ENCODE data around the gene GALNT7.

DNA sequence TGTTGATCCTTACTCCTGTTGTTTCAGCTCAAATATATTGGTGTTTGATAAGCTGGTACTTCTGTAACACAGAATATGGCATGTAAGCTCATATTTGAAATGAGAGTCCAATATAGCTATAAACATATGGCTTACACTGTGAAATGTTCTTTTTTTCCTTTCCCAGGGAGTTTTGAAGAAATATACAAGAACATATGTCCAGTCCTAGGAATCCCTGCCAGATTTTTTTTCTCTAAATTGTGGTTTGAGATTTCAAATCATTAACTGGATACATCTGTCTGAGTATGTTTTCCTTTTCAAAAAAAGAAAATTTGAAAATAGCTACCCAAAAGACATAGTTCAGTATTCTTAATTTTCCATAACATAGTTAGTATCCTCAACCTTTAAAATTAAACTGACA, 105.3 kb downstream of the GALNT7 start:
- TF ChIP-seq CTCF (IDR thresholded peaks at IDR 0.05), result no peak
- no peak for TF ChIP-seq POLR2A (IDR thresholded peaks at IDR 0.05)

Measured in ovary (tissue), 3 donors.